GM12878 (cell line): Measurements from ENCODE around the gene WASHC2C. TPM values are rescaled to one million over a fixed set of nuclear protein-coding genes. Genes with fewer than 3 reads are reported as not detected.
"Not testable (repeated sequence)": the region's sequence is repeated elsewhere in the genome, so short reads cannot be mapped to it uniquely, and the experiment has no call there.

Source experiments
- ATAC-seq: fragments of 200-7000 bp; cut with Tn5 transposase; 3 replicates; pipeline ENCODE4 v1.9.1; 2020; ENCODE audit warnings: mild to moderate bottlenecking, moderate library complexity
- BruUV-seq: library from RNA; stranded (reverse); fragments of 400-500 nt; replicated peaks from 2 replicates; lab custom pipeline; 2021; lab: Mats Ljungman, UMichigan
- CTCF ChIA-PET: fragments of 300-600 bp; sonication (Branson Sonifier 250); formaldehyde crosslinking; extraction: SDS; loops from one replicate; lab custom pipeline; 2021; ENCODE audit warnings: inconsistent platforms; lab: Yijun Ruan, JAX
- POLR2A ChIA-PET: fragments of 350-600 bp; formaldehyde crosslinking; extraction: SDS; loops from one replicate; lab custom pipeline; 2021; ENCODE audit warnings: inconsistent platforms; lab: Charles Lee
- RAD21 ChIA-PET: fragments of 300-600 bp; sonication (Branson Sonifier 250); formaldehyde crosslinking; loops from one replicate; lab custom pipeline; 2023; ENCODE audit warnings: antibody characterized with exemption; ENCODE audit not compliant: unreplicated experiment; lab: Charles Lee
- SMC1A ChIA-PET: fragments of 300-600 bp; sonication (Branson Sonifier 250); formaldehyde crosslinking; loops from one replicate; lab custom pipeline; 2023; ENCODE audit not compliant: unreplicated experiment, uncharacterized antibody; lab: Charles Lee
- DNase-seq: peaks from one replicate; pipeline ENCODE4 v3.0.0-alpha.2; 2011; ENCODE audit warnings: low read depth, low spot score
- FAIRE-seq: peaks from 3 replicates; lab custom pipeline; 2011; peaks lifted over from hg19 to GRCh38; lab: Jason Lieb, UNC
- H2AFZ ChIP-seq: 2 replicates; pipeline ENCODE4 v1.6.0; 2011; ENCODE audit warnings: low read depth, low read length, control low read depth; ENCODE audit not compliant: control insufficient read depth
- H3K27ac ChIP-seq: 2 replicates; pipeline ENCODE4 v1.5.1; 2011; ENCODE audit warnings: control low read depth; ENCODE audit not compliant: control insufficient read depth, insufficient read depth
- H3K27me3 ChIP-seq, 2 experiments: replicated peaks in 1 of 2; 2 replicates each; pipeline versions ENCODE4 v1.6.0 to v1.6.1; 2011; ENCODE audit warnings: low read length in 1 of 2; ENCODE audit not compliant: control insufficient read depth in 2 of 2, insufficient read depth in 2 of 2
- H3K36me3 ChIP-seq, 2 experiments: 2 replicates each; pipeline ENCODE4 v1.5.1; 2011; ENCODE audit warnings: low read length in 1 of 2; ENCODE audit not compliant: control insufficient read depth in 2 of 2, insufficient read depth in 2 of 2
- H3K4me1 ChIP-seq: 2 replicates; pipeline ENCODE4 v1.6.1; 2011; ENCODE audit warnings: mild to moderate bottlenecking, low read length, moderate library complexity, mixed read lengths; ENCODE audit not compliant: control insufficient read depth, insufficient read depth
- H3K4me2 ChIP-seq: 2 replicates; pipeline ENCODE4 v1.6.0; 2011; ENCODE audit warnings: control low read depth; ENCODE audit not compliant: control insufficient read depth, insufficient read depth
- H3K4me3 ChIP-seq: fragments of 200-600 bp; sonication (generic); 2 replicates; pipeline ENCODE4 v1.5.1; 2016
- H3K79me2 ChIP-seq: 2 replicates; pipeline ENCODE4 v1.6.0; 2011; ENCODE audit warnings: low read length; ENCODE audit not compliant: control insufficient read depth, insufficient read depth
- H3K9ac ChIP-seq: 2 replicates; pipeline ENCODE4 v1.8.0; 2011; ENCODE audit warnings: low read length, control low read depth, mixed read lengths; ENCODE audit not compliant: control insufficient read depth, insufficient read depth
- H3K9me3 ChIP-seq: replicated peaks from 3 replicates; pipeline ENCODE4 v1.5.1; 2011; ENCODE audit warnings: mild to moderate bottlenecking, low read length; ENCODE audit not compliant: control insufficient read depth, insufficient read depth
- H4K20me1 ChIP-seq: 2 replicates; pipeline ENCODE4 v1.6.0; 2011; ENCODE audit not compliant: control insufficient read depth, insufficient read depth
- WGBS: methylation state at CpG from one replicate; pipeline ENCODE4 v1.1.6; 2016; ENCODE audit warnings: low lambda C conversion rate; ENCODE audit not compliant: insufficient replicate concordance, insufficient coverage; ENCODE audit errors: missing lambda C conversion rate; 5-methylcytosine and 5-hydroxymethylcytosine counted together
- in situ Hi-C: fragments of 300-500 bp; cut with MboI; formaldehyde crosslinking; loops from 9 replicates; pipeline ENCODE4 v1.14.3; 2018; ENCODE audit warnings: mixed read lengths
- intact Hi-C: fragments of 100-400 bp; cut with micrococcal nuclease; formaldehyde crosslinking; loops from one replicate; pipeline ENCODE4 v1.14.2; 2022; ENCODE audit not compliant: unreplicated experiment
- polyA plus RNA-seq, 11 experiments: library from polyadenylated mRNA; depleted of rRNA in 4 of 11; unstranded in 6 of 11; stranded (reverse) in 5 of 11; fragments of >200 nt; fragmentation: Nextera tagmentation in 4 of 11; fragmentation: Illumina TruSeq in 1 of 11; extraction: Ambion mirVana in 4 of 11; extraction: Trizol in 1 of 11; gene quantifications; 1 replicate in 1 of 11; 2 replicates in 10 of 11; pipeline versions ENCODE4 v1.2.1 to v1.2.3, GENCODE V29; 2011 to 2016; ENCODE audit warnings: inconsistent platforms in 2 of 11, missing spikeins in 2 of 11, low read depth in 1 of 11
- small RNA-seq: library from RNA; depleted of rRNA; stranded (forward); fragments of <200 nt; gene quantifications from one replicate; pipeline ENCODE3, GENCODE V24; 2014
- total RNA-seq, 4 experiments: library from RNA; depleted of rRNA in 3 of 4; stranded (reverse); fragments of >200 nt in 3 of 4; fragmentation: Illumina TruSeq in 1 of 4; extraction: Trizol in 1 of 4; gene quantifications; 2 replicates each; pipeline versions ENCODE4 v1.2.1 to v1.2.3, GENCODE V29; 2013 to 2021

The WASHC2C gene
- total and polyA plus RNA-seq, 10 of the 15 experiments (the other 5 are each of a cell fraction or from before 2014, with no cell fraction given) = 3.3 to 30.6 (median 22.9) TPM

- BruUV-seq, H2AFZ ChIP-seq, SMC1A ChIA-PET, DNase-seq, H3K27me3 ChIP-seq, H3K9ac ChIP-seq, H3K4me2 ChIP-seq, H3K79me2 ChIP-seq, ATAC-seq, H3K4me3 ChIP-seq, RAD21 ChIA-PET, H3K36me3 ChIP-seq, POLR2A ChIA-PET, H4K20me1 ChIP-seq, intact Hi-C loops, CTCF ChIA-PET, FAIRE-seq, H3K9me3 ChIP-seq, in situ Hi-C loops, H3K4me1 ChIP-seq, H3K27ac ChIP-seq: not testable (repeated sequence)
- WGBS = 83% methylated on average over 2 of the region's 2 CpGs
These were observed 95.9 kb downstream of the WASHC2C start for GRCh38 chr10:45822918-45823317.

Small RNA genes within 50 kb of the gene (small RNA-seq; reads per million reads assigned to genes)
- not detected for gene AC012044.1

Other genes starting within 250 kb of the WASHC2C start
- gene ZFAND4, start 54.5 kb upstream of the WASHC2C start, total RNA-seq (2014; rRNA removed) = 16.2 and 16.3 TPM in 2 replicates
- 17.4 and 19.4 TPM in 2 replicates for gene ZFAND4, start 54.5 kb upstream of the WASHC2C start, total RNA-seq (2014; rRNA removed; fragmentation: Illumina TruSeq; extraction: Trizol)
- 20.1 and 20.8 TPM in 2 replicates for gene ZFAND4, start 54.5 kb upstream of the WASHC2C start, total RNA-seq (2021)
- 6.2 and 8.9 TPM in 2 replicates for gene ZFAND4, start 54.5 kb upstream of the WASHC2C start, polyA plus RNA-seq (2011; rRNA removed)
- 14.5 and 15.6 TPM in 2 replicates for gene ZFAND4, start 54.5 kb upstream of the WASHC2C start, polyA plus RNA-seq (2014; fragmentation: Illumina TruSeq; extraction: Trizol)
- 1 to 10 TPM; 4.7 to 6.2 TPM for gene ZFAND4, start 54.5 kb upstream of the WASHC2C start, polyA plus RNA-seq (2014; fragmentation: Nextera tagmentation; extraction: Ambion mirVana)
- gene ZFAND4, start 54.5 kb upstream of the WASHC2C start, polyA plus RNA-seq (2014; rRNA removed) = 12.4 and 14.4 TPM in 2 replicates
- gene ZFAND4, start 54.5 kb upstream of the WASHC2C start, polyA plus RNA-seq (2016; fragmentation: Nextera tagmentation; extraction: Ambion mirVana) = 10 to 100 TPM in 1 of 2 experiments, 1 to 10 TPM in 1; 5.6 to 11.2 TPM
- gene AGAP4, start 120.2 kb downstream of the WASHC2C start, total RNA-seq (2014; rRNA removed) = 10.3 and 10.6 TPM in 2 replicates
- 5.7 and 7.8 TPM in 2 replicates for gene AGAP4, start 120.2 kb downstream of the WASHC2C start, total RNA-seq (2014; rRNA removed; fragmentation: Illumina TruSeq; extraction: Trizol)
- 11.0 and 11.2 TPM in 2 replicates for gene AGAP4, start 120.2 kb downstream of the WASHC2C start, total RNA-seq (2021)
- gene AGAP4, start 120.2 kb downstream of the WASHC2C start, polyA plus RNA-seq (2011; rRNA removed) = 16.2 and 18.4 TPM in 2 replicates
- 9.6 and 11.0 TPM in 2 replicates for gene AGAP4, start 120.2 kb downstream of the WASHC2C start, polyA plus RNA-seq (2014; fragmentation: Illumina TruSeq; extraction: Trizol)
- 1 to 10 TPM; 1.2 to 1.3 TPM for gene AGAP4, start 120.2 kb downstream of the WASHC2C start, polyA plus RNA-seq (2014; fragmentation: Nextera tagmentation; extraction: Ambion mirVana)
- gene AGAP4, start 120.2 kb downstream of the WASHC2C start, polyA plus RNA-seq (2014; rRNA removed) = 10.1 and 10.5 TPM in 2 replicates
- gene AGAP4, start 120.2 kb downstream of the WASHC2C start, polyA plus RNA-seq (2016; fragmentation: Nextera tagmentation; extraction: Ambion mirVana) = 1 to 10 TPM; 6.5 to 8.1 TPM
- gene TIMM23, start 245.2 kb downstream of the WASHC2C start, total RNA-seq (2014; rRNA removed) = 116 and 139 TPM in 2 replicates
- 97.7 and 99.0 TPM in 2 replicates for gene TIMM23, start 245.2 kb downstream of the WASHC2C start, total RNA-seq (2014; rRNA removed; fragmentation: Illumina TruSeq; extraction: Trizol)
- gene TIMM23, start 245.2 kb downstream of the WASHC2C start, total RNA-seq (2021) = 85.5 and 90.0 TPM in 2 replicates
- gene TIMM23, start 245.2 kb downstream of the WASHC2C start, polyA plus RNA-seq (2011; rRNA removed) = 152 and 170 TPM in 2 replicates
- gene TIMM23, start 245.2 kb downstream of the WASHC2C start, polyA plus RNA-seq (2014; fragmentation: Illumina TruSeq; extraction: Trizol) = 127 and 139 TPM in 2 replicates
- 100 to 1,000 TPM in 1 of 2 experiments, 10 to 100 TPM in 1; 99.3 to 110 TPM for gene TIMM23, start 245.2 kb downstream of the WASHC2C start, polyA plus RNA-seq (2014; fragmentation: Nextera tagmentation; extraction: Ambion mirVana)
- 117 and 124 TPM in 2 replicates for gene TIMM23, start 245.2 kb downstream of the WASHC2C start, polyA plus RNA-seq (2014; rRNA removed)
- gene TIMM23, start 245.2 kb downstream of the WASHC2C start, polyA plus RNA-seq (2016; fragmentation: Nextera tagmentation; extraction: Ambion mirVana) = 100 to 1,000 TPM; 227 to 228 TPM